ENCODE results near the gene AK8. TPM values are rescaled to one million over a fixed set of nuclear protein-coding genes. Genes with fewer than 3 reads are reported as not detected.

The AK8 gene
- polyA plus RNA-seq, 1 donor: 0.37 TPM

- DNase-seq (ENCODE audit: low read depth): no peak
Observed at GRCh38 chr9:132798817-132799790, 79.0 kb downstream of the AK8 start.

- no peak for DNase-seq (ENCODE audit: low read depth)
Observed at GRCh38 chr9:132797861-132798659, 80.0 kb downstream of the AK8 start.

- no peak for DNase-seq (ENCODE audit: low read depth)
Observed at GRCh38 chr9:132795511-132796303, 82.4 kb downstream of the AK8 start.

GRCh38 chr9:132794730-132795380 lies 83.2 kb downstream of the AK8 start:
- DNase-seq (ENCODE audit: low read depth): no peak

- DNase-seq (ENCODE audit: low read depth): no peak
Observed at GRCh38 chr9:132793606-132794580, 84.2 kb downstream of the AK8 start.

GRCh38 chr9:132792547-132792946 lies 85.5 kb downstream of the AK8 start:
- no peak for DNase-seq (ENCODE audit: low read depth)

GRCh38 chr9:132791699-132792240 lies 86.3 kb downstream of the AK8 start:
- DNase-seq (ENCODE audit: low read depth): no peak

- no peak for DNase-seq (ENCODE audit: low read depth)
Observed at GRCh38 chr9:132789719-132790118, 88.4 kb downstream of the AK8 start.

GRCh38 chr9:132788378-132788777 lies 89.7 kb downstream of the AK8 start:
- DNase-seq (ENCODE audit: low read depth): no peak

- no peak for DNase-seq (ENCODE audit: low read depth)
Observed at GRCh38 chr9:132787748-132788159, 90.3 kb downstream of the AK8 start.

- DNase-seq (ENCODE audit: low read depth): no peak
Observed at GRCh38 chr9:132784286-132784830, 93.7 kb downstream of the AK8 start.

- no peak for DNase-seq (ENCODE audit: low read depth)
Observed at GRCh38 chr9:132783006-132783405, 95.1 kb downstream of the AK8 start.

- DNase-seq (ENCODE audit: low read depth): no peak
Observed at GRCh38 chr9:132782037-132782436, 96.0 kb downstream of the AK8 start.

GRCh38 chr9:132780230-132781007 lies 97.7 kb downstream of the AK8 start:
- no peak for DNase-seq (ENCODE audit: low read depth)

- DNase-seq (ENCODE audit: low read depth): no peak
Observed at GRCh38 chr9:132776891-132777290, 101.2 kb downstream of the AK8 start.

GRCh38 chr9:132776268-132776667 lies 101.8 kb downstream of the AK8 start:
- no peak for DNase-seq (ENCODE audit: low read depth)

- DNase-seq (ENCODE audit: low read depth): no peak
Observed at GRCh38 chr9:132775720-132776119, 102.4 kb downstream of the AK8 start.

- no peak for DNase-seq (ENCODE audit: low read depth)
Observed at GRCh38 chr9:132774886-132775285, 103.2 kb downstream of the AK8 start.

All from forelimb muscle (tissue), 1 donor.